ENCODE results near the gene PLCL2. TPM values are rescaled to one million over a fixed set of nuclear protein-coding genes. Genes with fewer than 3 reads are reported as not detected.
A peak's percentile ranks its signal among the peaks of the same experiment; 100 is the strongest.

PLCL2 gene
- total RNA-seq, 1 donor from 2014 or later = 11.3 TPM

DNA sequence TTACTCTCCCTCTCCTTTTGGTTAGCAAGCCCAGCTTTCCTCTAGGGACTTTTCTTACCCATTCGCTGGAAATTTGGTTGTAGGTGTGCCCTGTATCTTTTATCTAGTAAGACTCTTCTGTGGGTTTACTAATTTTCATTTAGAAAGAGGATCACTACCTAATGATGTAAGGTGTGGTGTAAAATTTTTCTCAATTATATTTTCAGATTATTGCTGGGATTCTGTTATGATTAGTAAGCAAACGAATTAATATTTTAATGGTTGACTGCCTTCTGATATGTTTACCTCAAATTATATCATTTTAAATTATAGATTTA, 28.5 kb downstream of the PLCL2 start:
- no peak for DNase-seq (ENCODE audit: low spot score, unreplicated experiment)
- Mint-ChIP-seq H3K4me3 (ENCODE audit: low read depth) (no peak overlapping the region), H3K9me3 (ENCODE audit: low read depth) (no peaks in the 10 kb centered on the region), H3K36me3 (ENCODE audit: insufficient read depth) (no peaks in the 10 kb centered on the region), H3K27ac (no peak overlapping the region), H3K4me1 (ENCODE audit: low read depth) (peaks cover 6% of the 10 kb centered on the region), H3K27me3 (no peaks in the 10 kb centered on the region)
- TF ChIP-seq, protein P1, sequence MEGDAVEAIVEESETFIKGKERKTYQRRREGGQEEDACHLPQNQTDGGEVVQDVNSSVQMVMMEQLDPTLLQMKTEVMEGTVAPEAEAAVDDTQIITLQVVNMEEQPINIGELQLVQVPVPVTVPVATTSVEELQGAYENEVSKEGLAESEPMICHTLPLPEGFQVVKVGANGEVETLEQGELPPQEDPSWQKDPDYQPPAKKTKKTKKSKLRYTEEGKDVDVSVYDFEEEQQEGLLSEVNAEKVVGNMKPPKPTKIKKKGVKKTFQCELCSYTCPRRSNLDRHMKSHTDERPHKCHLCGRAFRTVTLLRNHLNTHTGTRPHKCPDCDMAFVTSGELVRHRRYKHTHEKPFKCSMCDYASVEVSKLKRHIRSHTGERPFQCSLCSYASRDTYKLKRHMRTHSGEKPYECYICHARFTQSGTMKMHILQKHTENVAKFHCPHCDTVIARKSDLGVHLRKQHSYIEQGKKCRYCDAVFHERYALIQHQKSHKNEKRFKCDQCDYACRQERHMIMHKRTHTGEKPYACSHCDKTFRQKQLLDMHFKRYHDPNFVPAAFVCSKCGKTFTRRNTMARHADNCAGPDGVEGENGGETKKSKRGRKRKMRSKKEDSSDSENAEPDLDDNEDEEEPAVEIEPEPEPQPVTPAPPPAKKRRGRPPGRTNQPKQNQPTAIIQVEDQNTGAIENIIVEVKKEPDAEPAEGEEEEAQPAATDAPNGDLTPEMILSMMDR (IDR thresholded peaks at IDR 0.05; ENCODE audit: unreplicated experiment) = no peak

DNA sequence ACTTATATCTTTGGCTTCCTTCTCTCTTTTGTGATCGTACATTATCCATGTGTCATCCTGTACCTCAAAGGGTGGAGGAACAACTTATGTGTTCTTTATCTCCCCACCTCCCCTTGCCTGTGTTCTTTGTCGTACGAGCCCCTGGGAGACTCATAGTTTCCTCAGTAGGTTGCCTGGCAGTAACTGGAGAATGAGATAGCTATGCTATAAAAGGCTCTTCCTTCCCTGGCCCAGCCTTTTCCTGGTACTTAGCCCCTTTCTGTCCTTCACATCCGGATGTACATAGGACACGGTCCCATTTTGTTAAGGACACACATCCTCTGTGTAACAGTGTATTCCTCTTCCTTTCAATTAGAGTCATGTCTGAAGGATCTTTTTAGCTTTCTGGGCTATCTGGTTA, 32.1 kb downstream of the PLCL2 start:
- peaks cover 13% of the 10 kb centered on the region for H3K4me1 Mint-ChIP-seq (ENCODE audit: low read depth)
- H3K9me3 Mint-ChIP-seq (ENCODE audit: low read depth) = no peaks in the 10 kb centered on the region
- H3K27ac Mint-ChIP-seq = peak overlapping the region; percentile 85
- no peak for DNase-seq (ENCODE audit: low spot score, unreplicated experiment)
- TF ChIP-seq, protein P1 (IDR thresholded peaks at IDR 0.05; ENCODE audit: unreplicated experiment) = no peak
- H3K27me3 Mint-ChIP-seq = no peaks in the 10 kb centered on the region
- H3K36me3 Mint-ChIP-seq (ENCODE audit: insufficient read depth) = no peaks in the 10 kb centered on the region
- no peak overlapping the region for H3K4me3 Mint-ChIP-seq (ENCODE audit: low read depth)

DNA sequence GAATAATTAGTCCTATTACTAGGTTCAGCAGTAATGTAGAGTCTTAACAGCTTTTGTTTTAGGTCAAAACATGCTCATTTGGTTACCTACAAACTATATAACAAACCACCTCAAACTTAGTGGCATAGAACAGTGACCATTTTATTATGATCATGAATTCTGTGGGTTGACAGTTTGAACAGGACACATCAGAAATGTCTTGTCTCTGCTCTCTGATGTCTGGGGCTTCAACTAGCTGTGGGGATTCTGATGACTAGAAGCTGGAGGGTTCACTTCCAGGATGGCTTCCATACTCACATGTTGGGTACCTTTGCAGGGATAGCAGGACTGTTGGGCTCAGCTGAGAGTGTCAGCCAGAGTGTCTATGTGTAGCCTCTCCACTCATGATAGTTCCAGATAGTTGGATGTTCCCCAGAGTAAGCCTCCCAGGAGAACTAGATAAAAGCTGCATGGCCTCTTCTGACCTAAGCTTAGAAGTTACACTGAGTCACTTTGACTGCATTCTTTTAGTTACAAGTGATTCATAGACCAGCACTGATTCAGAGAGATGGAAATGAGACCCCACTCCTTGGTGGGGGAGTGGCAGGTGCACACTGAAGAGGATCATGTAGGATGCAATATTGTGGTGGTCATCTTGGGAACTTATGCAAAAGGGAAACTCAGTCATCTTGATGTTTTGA, 32.6 kb downstream of the PLCL2 start:
- Mint-ChIP-seq H3K27me3 (no peaks in the 10 kb centered on the region), H3K9me3 (ENCODE audit: low read depth) (no peaks in the 10 kb centered on the region), H3K36me3 (ENCODE audit: insufficient read depth) (no peaks in the 10 kb centered on the region), H3K27ac (no peak overlapping the region), H3K4me1 (ENCODE audit: low read depth) (peaks cover 13% of the 10 kb centered on the region), H3K4me3 (ENCODE audit: low read depth) (no peak overlapping the region)
- no peak for DNase-seq (ENCODE audit: low spot score, unreplicated experiment)
- TF ChIP-seq, protein P1 (IDR thresholded peaks at IDR 0.05; ENCODE audit: unreplicated experiment) = no peak

DNA sequence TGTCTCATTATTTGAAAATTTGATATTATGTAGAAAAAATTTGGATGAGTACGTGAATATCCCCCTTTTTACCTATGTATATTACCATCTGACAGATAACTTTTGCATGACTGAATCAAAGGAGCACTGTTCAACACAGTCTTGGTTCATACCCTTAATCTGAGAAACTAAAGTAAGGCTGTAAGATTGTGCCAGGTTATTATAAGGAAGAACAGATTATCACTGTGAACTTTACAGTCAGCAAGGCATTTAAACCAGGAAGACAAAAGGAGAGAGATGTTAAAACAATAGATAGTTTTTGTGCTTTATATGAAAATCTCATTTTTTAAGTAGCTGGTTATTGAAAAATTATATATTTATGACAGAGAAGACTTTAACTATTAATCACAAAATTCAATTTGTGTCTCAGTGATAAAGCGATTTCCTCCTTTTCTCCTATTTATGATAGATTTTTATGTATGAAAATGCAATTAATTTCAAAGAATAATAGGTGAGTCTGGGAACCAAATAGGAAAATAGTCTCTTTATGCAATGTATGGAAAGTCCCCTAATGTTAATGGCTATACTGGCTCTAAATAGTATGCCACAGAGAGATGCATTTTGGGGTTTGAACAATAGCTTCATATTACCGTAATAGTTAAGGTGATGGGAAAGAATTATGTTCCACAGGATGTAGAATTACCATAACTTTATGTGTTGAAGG, 33.4 kb downstream of the PLCL2 start:
- no peaks in the 10 kb centered on the region for H3K36me3 Mint-ChIP-seq (ENCODE audit: insufficient read depth)
- H3K4me3 Mint-ChIP-seq (ENCODE audit: low read depth) = no peak overlapping the region
- DNase-seq (ENCODE audit: low spot score, unreplicated experiment) = no peak
- no peak overlapping the region for H3K27ac Mint-ChIP-seq
- no peaks in the 10 kb centered on the region for H3K9me3 Mint-ChIP-seq (ENCODE audit: low read depth)
- H3K27me3 Mint-ChIP-seq = no peaks in the 10 kb centered on the region
- peaks cover 14% of the 10 kb centered on the region for H3K4me1 Mint-ChIP-seq (ENCODE audit: low read depth)
- TF ChIP-seq, protein P1 (IDR thresholded peaks at IDR 0.05; ENCODE audit: unreplicated experiment) = no peak

DNA sequence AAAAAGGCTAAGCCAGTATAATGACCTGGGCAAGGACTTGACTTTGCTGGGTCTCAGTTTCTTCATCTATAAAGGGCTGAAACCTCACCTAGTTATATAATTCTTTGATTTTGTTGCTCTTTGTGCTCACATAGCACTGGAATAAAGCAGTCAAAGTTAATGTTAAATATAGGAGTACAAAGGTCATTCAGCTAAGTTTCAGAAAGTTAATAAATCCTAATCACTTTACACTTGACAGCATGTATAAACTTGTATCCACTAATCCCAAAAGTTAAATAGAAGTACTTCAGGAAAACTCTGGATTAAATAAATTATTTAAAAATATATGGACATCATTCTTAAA, 33.9 kb downstream of the PLCL2 start:
- no peak for DNase-seq (ENCODE audit: low spot score, unreplicated experiment)
- H3K27ac Mint-ChIP-seq = no peak overlapping the region
- peaks cover under 1% of the 10 kb centered on the region for H3K9me3 Mint-ChIP-seq (ENCODE audit: low read depth)
- TF ChIP-seq, protein P1 (IDR thresholded peaks at IDR 0.05; ENCODE audit: unreplicated experiment) = no peak
- H3K27me3 Mint-ChIP-seq = no peaks in the 10 kb centered on the region
- H3K4me3 Mint-ChIP-seq (ENCODE audit: low read depth) = no peak overlapping the region
- no peaks in the 10 kb centered on the region for H3K36me3 Mint-ChIP-seq (ENCODE audit: insufficient read depth)
- H3K4me1 Mint-ChIP-seq (ENCODE audit: low read depth) = peaks cover 14% of the 10 kb centered on the region
